Panc1 (cell line): ENCODE measurements around the gene IGLON5. TPM values are rescaled to one million over a fixed set of nuclear protein-coding genes. Genes with fewer than 3 reads are reported as not detected.

Experiments
- ATAC-seq: fragments of 200-7000 bp; cut with Tn5 transposase; 2 replicates; pipeline ENCODE4 v1.9.1; 2020; ENCODE audit warnings: mild to moderate bottlenecking, moderate library complexity
- BruUV-seq: library from RNA; stranded (reverse); fragments of 400-500 nt; replicated peaks from 2 replicates; lab custom pipeline; 2021; lab: Mats Ljungman, UMichigan
- CTCF ChIA-PET: fragments of 300-600 bp; sonication (Branson Sonifier 250); formaldehyde crosslinking; loops from one replicate; lab custom pipeline; 2022; ENCODE audit warnings: antibody characterized with exemption; lab: Charles Lee
- POLR2A ChIA-PET: fragments of 300-600 bp; sonication (Branson Sonifier 250); formaldehyde crosslinking; loops from one replicate; lab custom pipeline; 2022; ENCODE audit warnings: antibody characterized with exemption; lab: Charles Lee
- DNase-seq: peaks from one replicate; pipeline ENCODE4 v3.0.0-alpha.2; 2010; ENCODE audit warnings: low read depth, low spot score
- H3K27ac ChIP-seq: 2 replicates; pipeline ENCODE4 v1.5.1; 2011; ENCODE audit warnings: mild to moderate bottlenecking, low read length, inconsistent platforms
- H3K27me3 ChIP-seq: fragments of 200-500 bp; sonication (Bioruptor generic); 2 replicates; pipeline ENCODE4 v1.6.0; 2014; ENCODE audit warnings: low read length, inconsistent platforms; ENCODE audit not compliant: control insufficient read depth, insufficient read depth
- H3K36me3 ChIP-seq: fragments of 200-500 bp; sonication (Bioruptor generic); 2 replicates; pipeline ENCODE4 v1.5.1; 2014; ENCODE audit warnings: inconsistent platforms, mild to moderate bottlenecking, low read length, moderate library complexity; ENCODE audit not compliant: control insufficient read depth, insufficient read depth
- H3K4me1 ChIP-seq: 2 replicates; pipeline ENCODE4 v1.5.1; 2011; ENCODE audit warnings: inconsistent platforms, mild to moderate bottlenecking, low read length, moderate library complexity; ENCODE audit not compliant: control insufficient read depth, insufficient read depth
- H3K4me3 ChIP-seq, 2 experiments: 2 replicates each; pipeline ENCODE4 v1.5.1; 2011 to 2012; ENCODE audit warnings: low read depth in 2 of 2, low read length in 2 of 2, mild to moderate bottlenecking in 2 of 2, inconsistent platforms in 1 of 2, moderate library complexity in 1 of 2
- H3K9me3 ChIP-seq: fragments of 200-500 bp; sonication (Bioruptor generic); 2 replicates; pipeline ENCODE4 v1.5.1; 2014; ENCODE audit warnings: low read depth, mild to moderate bottlenecking, inconsistent platforms, low read length, moderate library complexity; ENCODE audit not compliant: control insufficient read depth, insufficient read depth
- CTCF ChIP-seq: fragments of 450-650 bp; IDR thresholded peaks from 2 replicates; pipeline ENCODE4 v1.5.1; 2017; ENCODE audit warnings: mild to moderate bottlenecking
- POLR2AphosphoS5 ChIP-seq: IDR thresholded peaks from 2 replicates; pipeline ENCODE4 v1.6.1; 2012; ENCODE audit warnings: mild to moderate bottlenecking, low read depth, low read length, moderate library complexity
- REST ChIP-seq, 2 experiments: IDR thresholded peaks; 2 replicates each; pipeline ENCODE4 v1.6.1; 2011 to 2012; ENCODE audit warnings: low read depth in 2 of 2, control low read depth in 1 of 2, low read length in 1 of 2, mild to moderate bottlenecking in 1 of 2, moderate library complexity in 1 of 2; ENCODE audit not compliant: insufficient read depth in 1 of 2
- SIN3A ChIP-seq: IDR thresholded peaks from 2 replicates; pipeline ENCODE4 v1.6.1; 2012; ENCODE audit warnings: low read depth, mild to moderate bottlenecking, low read length, moderate library complexity, borderline replicate concordance; ENCODE audit not compliant: insufficient read depth
- TCF7L2 ChIP-seq: IDR thresholded peaks from 2 replicates; pipeline ENCODE4 v1.6.1; 2011; ENCODE audit warnings: mild to moderate bottlenecking, low read depth, low read length, inconsistent platforms
- in situ Hi-C: cut with HindIII; loops from 2 replicates; pipeline ENCODE4 v1.10.0; 2016; ENCODE audit warnings: low sequenced_read_pairs, low pct_unique_long_range_greater_than_20kb
- intact Hi-C: fragments of 100-400 bp; cut with micrococcal nuclease; formaldehyde crosslinking; loops from one replicate; pipeline ENCODE4 v1.10.0; 2022; ENCODE audit not compliant: unreplicated experiment
- total RNA-seq: library from RNA; stranded (reverse); gene quantifications from one replicate; pipeline ENCODE4 v1.2.1, GENCODE V29; 2021; ENCODE audit not compliant: unreplicated experiment

The IGLON5 gene
- total RNA-seq, 1 experiment from 2014 or later: 0.13 TPM

GRCh38 chr19:51368366-51369282 lies 57.2 kb downstream of the IGLON5 start, which contains the start of gene CLDND2:
Gene CLDND2, minus strand, starts transcription at chr19:51369003. Its CDS starts 426 bp downstream, at chr19:51368577.
- ChIA-PET CTCF (interaction anchor here (0.6 kb wide), 1 partner anchor 184 kb away, joined by 5 read pairs; no protein-coding TSS in a partner anchor), POLR2A (no interaction called here)
- in situ Hi-C loops (no loop called here), intact Hi-C loops (no loop called here)
- no TSS peak for BruUV-seq
- Histone ChIP-seq H3K4me3 (peak within 1 kb of the TSS; percentile 62 to 77), H3K27me3 (no peaks in the 10 kb centered on the region), H3K36me3 (peaks cover 8% of the 10 kb centered on the region; the same call in 1 of the 2 replicates), H3K4me1 (peaks cover 13% of the 10 kb centered on the region), H3K27ac (peak within 1 kb of the TSS; percentile 59), H3K9me3 (no peaks in the 10 kb centered on the region)
- ATAC-seq (no peak), DNase-seq (no peak)
- TF ChIP-seq TCF7L2 (no peak), CTCF (no peak), SIN3A (no peak), REST (IDR thresholded peaks at IDR 0.05; ENCODE audit: insufficient read depth in 1 of 2, low read depth in 2 of 2, low read length in 1 of 2) (no peak), POLR2AphosphoS5 (no peak)

- CTCF ChIA-PET: no interaction called here
Observed at GRCh38 chr19:51370230-51370629, 58.8 kb downstream of the IGLON5 start.

More at GRCh38 chr19:51370230-51370629, 58.8 kb downstream of the IGLON5 start:
- POLR2A ChIA-PET: interaction anchor here (0.5 kb wide), 1 partner anchor 319 kb away, joined by 7 read pairs; no protein-coding TSS in a partner anchor
- no TSS peak for BruUV-seq
- ATAC-seq (no peak), DNase-seq (no peak)
- Histone ChIP-seq H3K4me1 (peaks cover 4% of the 10 kb centered on the region; the same call in 1 of the 2 replicates), H3K36me3 (peaks cover 8% of the 10 kb centered on the region; the same call in 1 of the 2 replicates), H3K27me3 (no peaks in the 10 kb centered on the region), H3K9me3 (no peaks in the 10 kb centered on the region), H3K4me3 (no peak overlapping the region), H3K27ac (no peak overlapping the region)
- in situ Hi-C loops: no loop called here
- intact Hi-C loops: no loop called here
- TF ChIP-seq POLR2AphosphoS5 (no peak), TCF7L2 (no peak), REST (IDR thresholded peaks at IDR 0.05; ENCODE audit: insufficient read depth in 1 of 2, low read depth in 2 of 2, low read length in 1 of 2) (no peak), SIN3A (no peak), CTCF (no peak)
